Thymus (tissue), 2 donors: ENCODE results near the gene CLCN4. TPM values are rescaled to one million over a fixed set of nuclear protein-coding genes. Genes with fewer than 3 reads are reported as not detected.

Source experiments
- polyA plus RNA-seq: library from polyadenylated mRNA; stranded (reverse); fragments of 200-250 nt; gene quantifications from one replicate; pipeline ENCODE4 v1.2.3, GENCODE V29; 2013
- total RNA-seq: library from RNA; stranded (reverse); fragments of 120-200 nt; gene quantifications from one replicate; pipeline ENCODE4 v1.2.4, GENCODE V29; 2013
- donor health status: healthy.

The CLCN4 gene
- total and polyA plus RNA-seq, 2 donors = 2.2 to 2.6 TPM

Other genes with a start within 250 kb of the CLCN4 start
- gene CLDN34, start 189.6 kb upstream of the CLCN4 start, total RNA-seq = 0.05 TPM
- 0.16 TPM for gene CLDN34, start 189.6 kb upstream of the CLCN4 start, polyA plus RNA-seq